CD4-positive, alpha-beta T cell treated with Interleukin-1 beta for 1 hour (primary cell): ENCODE data around the gene ABHD15.

Source experiments
- DNase-seq, 2 donors: peaks; one replicate each; pipeline ENCODE4 v3.0.0-alpha.2; 2020 to 2022

Gene ABHD15, protein sequence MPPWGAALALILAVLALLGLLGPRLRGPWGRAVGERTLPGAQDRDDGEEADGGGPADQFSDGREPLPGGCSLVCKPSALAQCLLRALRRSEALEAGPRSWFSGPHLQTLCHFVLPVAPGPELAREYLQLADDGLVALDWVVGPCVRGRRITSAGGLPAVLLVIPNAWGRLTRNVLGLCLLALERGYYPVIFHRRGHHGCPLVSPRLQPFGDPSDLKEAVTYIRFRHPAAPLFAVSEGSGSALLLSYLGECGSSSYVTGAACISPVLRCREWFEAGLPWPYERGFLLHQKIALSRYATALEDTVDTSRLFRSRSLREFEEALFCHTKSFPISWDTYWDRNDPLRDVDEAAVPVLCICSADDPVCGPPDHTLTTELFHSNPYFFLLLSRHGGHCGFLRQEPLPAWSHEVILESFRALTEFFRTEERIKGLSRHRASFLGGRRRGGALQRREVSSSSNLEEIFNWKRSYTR

DNA sequence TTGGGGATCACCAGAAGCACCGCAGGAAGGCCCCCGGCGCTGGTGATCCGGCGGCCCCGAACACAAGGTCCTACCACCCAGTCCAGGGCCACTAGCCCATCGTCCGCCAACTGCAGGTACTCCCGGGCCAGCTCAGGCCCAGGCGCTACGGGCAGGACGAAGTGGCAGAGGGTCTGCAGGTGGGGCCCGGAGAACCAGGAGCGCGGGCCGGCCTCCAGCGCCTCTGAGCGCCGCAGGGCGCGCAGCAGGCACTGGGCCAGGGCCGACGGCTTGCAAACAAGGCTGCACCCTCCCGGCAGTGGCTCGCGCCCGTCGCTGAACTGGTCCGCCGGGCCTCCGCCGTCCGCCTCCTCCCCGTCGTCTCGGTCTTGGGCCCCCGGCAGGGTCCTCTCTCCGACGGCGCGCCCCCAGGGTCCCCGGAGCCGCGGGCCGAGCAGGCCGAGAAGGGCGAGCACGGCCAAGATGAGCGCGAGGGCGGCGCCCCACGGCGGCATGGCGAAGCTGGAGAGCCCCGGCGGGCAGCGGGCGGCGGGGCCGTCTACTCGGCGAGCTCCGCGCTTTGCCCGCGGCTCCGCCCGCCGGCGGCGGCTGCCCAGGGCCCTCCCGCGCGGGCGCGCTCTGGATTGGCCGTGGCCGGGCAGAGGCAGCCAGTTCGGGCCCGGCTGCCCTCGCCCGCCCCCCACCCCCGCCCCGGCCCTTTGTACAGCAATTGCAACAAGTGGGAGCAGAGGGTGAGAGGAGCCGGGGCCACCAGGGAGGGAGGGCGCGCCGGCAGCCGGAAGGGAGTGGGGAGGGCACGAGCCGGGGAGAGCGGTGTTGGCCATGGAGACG is at the start of gene ABHD15:
Gene ABHD15, minus strand, starts transcription at position 565 of the 831 bp plus-strand sequence. Its CDS starts 71 bp downstream, at position 494.
- peak; percentile 56 to 57 for DNase-seq

- peak; percentile 87 to 89 for DNase-seq
Observed at GRCh38 chr17:29615492-29616299, 48.9 kb upstream of the ABHD15 start.

DNA sequence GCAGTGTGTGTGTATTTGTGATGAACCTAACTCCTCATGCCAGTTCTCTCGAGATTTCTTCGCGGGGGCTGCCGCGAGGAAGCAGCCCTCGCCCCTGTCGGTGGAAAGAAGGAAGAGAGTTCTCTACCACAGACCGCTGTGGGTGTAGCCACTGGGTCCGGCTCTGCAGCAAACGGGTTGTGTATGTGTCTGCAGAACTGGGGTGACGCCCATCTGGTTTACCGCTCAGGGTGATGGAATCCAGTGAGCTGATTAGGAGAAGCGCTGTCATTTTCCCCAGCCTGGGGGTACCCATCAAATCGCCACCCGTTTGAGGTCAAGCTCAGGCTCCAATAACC is 48.2 kb upstream of the ABHD15 start:
- peak; percentile 76 to 78 for DNase-seq

DNA sequence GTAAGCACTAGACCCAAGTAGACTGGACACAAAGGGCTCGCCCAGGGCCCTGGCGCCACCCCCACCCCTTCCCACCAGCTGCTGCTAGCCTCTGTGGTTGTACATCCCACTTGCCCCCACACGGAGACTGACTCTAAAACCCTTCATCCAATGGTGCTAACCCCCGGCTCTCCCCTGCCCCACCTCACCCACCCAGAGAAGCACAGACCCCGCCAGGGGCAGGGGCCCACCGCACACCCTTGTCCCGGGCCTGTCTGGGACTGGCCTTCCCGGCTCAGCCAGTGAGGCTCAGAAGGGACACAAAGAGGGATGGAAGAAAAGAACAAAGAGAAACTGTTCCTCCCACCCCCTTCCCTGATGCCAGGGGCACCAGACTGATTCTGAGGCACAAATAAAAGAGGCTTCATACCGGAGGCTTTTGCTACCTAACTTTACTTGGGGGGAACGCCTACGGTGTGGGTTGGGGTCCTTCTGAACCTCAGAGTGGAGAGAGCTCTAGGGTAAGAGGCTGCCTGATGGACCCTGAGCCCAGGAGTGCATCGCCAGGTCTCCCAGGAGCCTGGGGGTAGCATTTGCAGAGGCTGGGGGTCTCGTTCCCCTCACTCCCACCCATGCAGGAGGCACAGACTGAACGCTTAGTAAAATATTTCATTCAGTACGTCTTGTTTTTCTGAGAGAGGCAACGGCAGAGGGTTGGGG is 47.7 kb upstream of the ABHD15 start:
- DNase-seq: no peak

DNA sequence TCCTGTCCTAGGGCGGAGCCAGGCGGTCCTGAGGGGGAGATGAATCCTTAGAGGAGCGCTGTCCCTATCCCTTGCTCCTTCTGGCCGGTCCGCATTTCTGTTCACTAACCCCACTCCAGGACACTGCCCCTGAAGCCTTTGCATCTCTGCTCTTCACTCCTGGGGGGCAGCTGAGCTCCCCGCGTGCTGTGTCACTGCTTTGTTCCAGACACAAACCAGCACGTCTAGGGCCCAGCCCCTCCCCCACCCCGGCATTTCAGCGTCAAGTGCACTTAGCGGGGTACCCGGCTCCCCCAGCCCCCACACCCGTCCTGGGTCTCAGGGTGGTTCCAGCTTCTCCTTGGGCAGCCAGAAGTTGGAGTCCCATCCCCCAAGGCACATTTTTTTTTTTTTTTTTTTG is 47.0 kb upstream of the ABHD15 start:
- no peak for DNase-seq

DNA sequence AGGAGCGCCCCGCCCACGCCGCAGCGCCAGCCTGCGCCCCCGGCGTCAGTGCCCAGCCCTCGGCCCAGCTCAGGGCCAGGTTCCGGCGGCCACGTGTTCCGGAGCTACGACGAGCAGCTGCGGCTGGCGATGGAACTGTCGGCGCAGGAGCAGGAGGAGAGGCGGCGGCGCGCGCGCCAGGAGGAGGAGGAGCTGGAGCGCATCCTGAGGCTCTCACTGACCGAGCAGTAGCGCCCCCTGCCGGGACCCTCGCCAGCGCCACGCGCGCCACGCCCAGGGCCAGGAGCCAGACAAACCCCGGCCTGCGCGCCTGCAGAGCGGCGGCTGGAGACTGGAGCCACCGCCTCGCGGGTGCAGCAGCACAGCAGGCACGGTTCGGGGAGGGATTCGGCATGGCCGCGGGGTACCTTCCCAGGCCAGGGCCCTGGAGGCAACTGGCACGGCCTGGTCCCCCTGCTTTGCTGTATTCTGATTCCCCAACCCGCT is 46.6 kb upstream of the ABHD15 start:
- peak; percentile 89 to 94 for DNase-seq

DNA sequence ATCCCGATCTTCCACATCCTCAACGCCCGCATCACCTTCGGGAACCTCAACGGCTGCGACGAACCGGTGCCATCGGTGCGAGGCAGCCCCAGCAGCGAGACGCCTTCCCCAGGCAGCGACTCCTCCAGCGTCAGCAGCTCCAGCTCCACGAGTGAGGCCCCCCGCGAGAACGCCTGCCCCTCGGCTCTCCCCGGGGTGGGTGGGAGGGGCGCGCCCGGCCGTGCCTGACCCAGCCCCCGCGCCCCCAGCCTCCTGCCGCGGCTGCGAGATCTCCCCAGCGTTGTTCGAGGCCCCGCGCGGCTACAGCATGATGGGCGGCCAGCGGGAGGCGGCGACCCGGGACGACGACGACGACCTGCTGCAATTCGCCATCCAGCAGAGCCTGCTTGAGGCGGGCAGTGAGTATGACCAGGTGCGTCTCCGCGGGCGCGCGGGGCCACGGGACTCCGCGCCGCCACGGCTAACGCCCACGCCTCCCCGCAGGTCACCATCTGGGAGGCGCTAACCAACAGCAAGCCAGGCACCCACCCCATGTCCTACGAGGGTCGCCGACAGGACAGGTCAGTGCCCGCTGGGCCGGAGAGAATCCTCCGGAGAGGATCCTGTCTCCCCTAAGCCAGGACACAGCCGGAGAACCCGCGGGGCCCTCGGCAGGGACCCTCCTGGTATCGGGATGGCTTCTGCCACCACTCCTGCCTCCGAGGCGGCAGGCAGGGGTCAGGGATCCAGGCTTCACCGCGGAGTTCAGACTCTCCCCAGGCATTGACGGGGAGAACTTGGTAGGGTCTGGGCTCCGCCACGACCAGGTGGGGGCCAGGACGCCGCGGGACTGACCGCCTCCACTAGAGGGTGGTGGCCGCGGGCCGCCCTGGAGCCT is 45.8 kb upstream of the ABHD15 start:
- DNase-seq: no peak

DNA sequence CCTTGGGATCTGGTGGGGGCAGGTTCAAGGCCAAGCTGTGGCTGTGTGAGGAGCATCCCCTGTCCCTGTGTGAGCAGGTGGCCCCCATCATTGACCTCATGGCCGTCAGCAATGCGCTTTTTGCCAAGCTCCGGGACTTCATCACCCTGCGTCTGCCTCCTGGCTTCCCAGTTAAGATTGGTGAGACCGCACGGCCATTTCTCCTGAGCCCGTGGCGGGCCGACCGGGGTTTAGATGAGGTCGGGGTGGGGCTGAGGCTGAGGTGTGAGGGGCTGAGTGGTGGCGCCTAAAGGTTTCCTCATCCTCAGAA is 45.2 kb upstream of the ABHD15 start:
- DNase-seq: no peak

- DNase-seq: no peak
Observed at GRCh38 chr17:29611351-29612093, 44.7 kb upstream of the ABHD15 start.

DNA sequence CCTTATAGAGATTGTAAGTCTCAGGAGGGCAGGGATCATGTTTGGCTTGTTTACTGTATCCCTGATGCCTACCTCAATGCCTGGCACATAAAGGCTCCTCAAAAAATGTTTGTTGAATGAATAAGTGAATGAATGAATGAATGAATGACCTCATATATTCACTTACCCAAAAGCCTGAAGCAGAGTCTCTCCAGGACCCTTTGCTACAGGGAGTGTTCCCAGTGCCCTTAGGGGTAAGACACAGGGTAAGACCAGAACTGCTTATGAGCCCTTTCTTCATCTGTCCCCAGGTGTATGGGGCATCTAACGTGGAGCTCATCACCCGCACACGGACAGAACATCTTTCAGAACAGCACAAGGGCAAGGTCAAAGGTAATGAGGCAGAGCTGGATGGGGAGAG is 43.6 kb upstream of the ABHD15 start:
- DNase-seq: no peak

DNA sequence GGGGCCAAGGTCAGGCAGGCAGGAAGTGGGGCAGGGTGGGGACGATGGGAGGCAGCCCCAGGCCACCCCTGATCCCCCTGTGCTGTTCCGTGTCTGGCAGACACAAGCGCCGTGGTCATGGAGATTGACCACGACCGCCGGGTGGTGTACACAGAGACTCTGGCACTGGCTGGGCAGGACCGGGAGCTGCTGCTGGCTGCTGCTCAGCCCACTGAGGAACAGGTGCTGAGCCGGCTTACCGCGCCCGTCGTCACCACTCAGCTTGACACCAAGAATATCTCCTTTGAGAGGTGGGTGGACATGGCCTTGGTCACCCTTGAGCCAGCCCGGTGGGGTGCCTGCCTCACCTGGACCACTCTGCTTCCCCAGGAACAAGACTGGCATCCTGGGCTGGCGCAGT is 42.1 kb upstream of the ABHD15 start:
- no peak for DNase-seq

- DNase-seq: no peak
Observed at GRCh38 chr17:29607557-29608195, 40.8 kb upstream of the ABHD15 start.

- no peak for DNase-seq
Observed at GRCh38 chr17:29603109-29603674, 36.4 kb upstream of the ABHD15 start.

DNA sequence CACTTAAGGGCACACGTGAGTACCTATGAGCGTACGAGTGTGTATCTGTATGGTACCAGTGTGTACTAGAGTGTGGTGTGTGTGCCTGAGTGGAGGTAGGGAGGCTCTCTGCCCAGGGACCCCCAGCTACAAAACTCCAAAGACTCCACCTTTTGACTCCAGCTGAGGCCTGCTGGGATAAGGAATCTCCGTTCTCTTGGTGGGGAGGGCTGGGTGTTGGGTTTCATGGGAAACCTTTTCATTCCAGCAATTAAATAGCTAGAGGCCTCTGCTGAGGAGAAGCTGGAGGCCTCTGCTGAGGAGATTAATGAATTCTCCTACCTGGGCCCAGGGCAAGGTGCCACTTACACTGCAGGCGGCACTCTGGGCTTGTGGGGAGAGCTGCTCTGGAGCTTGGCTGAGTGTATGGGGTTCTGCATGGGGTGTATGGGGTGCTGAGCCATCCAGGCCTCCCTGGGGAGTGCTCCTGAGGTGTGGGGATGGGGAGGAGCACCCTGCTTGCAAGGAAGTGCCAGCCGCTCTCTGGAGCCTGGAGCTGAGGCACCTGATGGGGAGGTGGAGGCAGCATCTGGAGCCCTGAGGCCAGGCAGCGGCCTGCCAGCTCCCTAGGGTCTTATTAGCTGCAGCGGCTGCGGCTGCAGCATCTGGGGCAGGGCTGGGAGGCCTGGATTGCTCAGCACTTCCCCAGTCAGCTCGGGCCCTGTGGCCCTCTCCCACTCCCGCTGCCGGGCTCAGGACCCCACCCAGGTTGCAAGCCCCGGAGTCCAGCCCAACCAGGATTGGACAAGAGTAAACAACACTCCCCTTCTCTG is 30.7 kb upstream of the ABHD15 start:
- DNase-seq: no peak

DNA sequence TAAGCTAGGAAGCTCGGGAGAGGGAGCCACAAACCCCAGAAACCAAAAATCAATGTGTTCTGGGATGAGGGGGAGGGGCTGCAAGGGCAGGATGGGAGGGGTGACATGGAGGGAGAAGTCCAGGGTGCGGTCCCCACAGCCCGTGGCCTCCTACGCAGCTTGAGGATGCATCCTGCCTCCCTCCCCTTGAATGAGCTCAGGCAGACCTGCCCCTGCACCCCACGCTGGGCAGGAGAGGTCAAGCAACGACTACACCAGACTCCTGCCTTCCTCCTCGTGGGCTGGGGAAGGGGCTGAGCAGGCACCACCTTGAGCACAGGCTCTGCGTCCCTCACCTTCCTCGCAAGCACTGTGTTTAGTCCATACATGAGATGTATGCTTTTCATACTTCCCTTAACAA is 30.0 kb upstream of the ABHD15 start:
- DNase-seq: no peak

- DNase-seq: no peak
Observed at GRCh38 chr17:29595943-29596774, 29.3 kb upstream of the ABHD15 start.

- DNase-seq: no peak
Observed at GRCh38 chr17:29595107-29595942, 28.5 kb upstream of the ABHD15 start.
